ENCODE results near the gene CACHD1.
A peak's percentile ranks its signal among the peaks of the same experiment; 100 is the strongest.

The CACHD1 gene

GRCh38 chr1:64663668-64664067 is 193.7 kb downstream of the CACHD1 start:
- Mint-ChIP-seq H3K4me1 (no peaks in the 10 kb centered on the region), H3K9me3 (no peaks in the 10 kb centered on the region), H3K4me3 (no peak overlapping the region), H3K36me3 (ENCODE audit: low read depth) (no peaks in the 10 kb centered on the region), H3K27me3 (no peaks in the 10 kb centered on the region), H3K27ac (no peak overlapping the region)
- ATAC-seq (peak; percentile 40), DNase-seq (peak; percentile 6)

GRCh38 chr1:64664299-64664698 is 194.4 kb downstream of the CACHD1 start:
- Mint-ChIP-seq H3K4me1 (no peaks in the 10 kb centered on the region), H3K9me3 (no peaks in the 10 kb centered on the region), H3K36me3 (ENCODE audit: low read depth) (no peaks in the 10 kb centered on the region), H3K4me3 (no peak overlapping the region), H3K27me3 (no peaks in the 10 kb centered on the region), H3K27ac (no peak overlapping the region)
- no peak for ATAC-seq
- no peak for DNase-seq

- Mint-ChIP-seq H3K36me3 (ENCODE audit: low read depth) (no peaks in the 10 kb centered on the region), H3K4me3 (no peak overlapping the region), H3K4me1 (no peaks in the 10 kb centered on the region), H3K27ac (no peak overlapping the region), H3K27me3 (no peaks in the 10 kb centered on the region), H3K9me3 (no peaks in the 10 kb centered on the region)
- no peak for ATAC-seq
- no peak for DNase-seq
Measured at GRCh38 chr1:64669098-64669675, 199.3 kb downstream of the CACHD1 start.

GRCh38 chr1:64675718-64676345 is 205.9 kb downstream of the CACHD1 start:
- no peak overlapping the region for H3K4me3 Mint-ChIP-seq
- peaks cover 1% of the 10 kb centered on the region for H3K27me3 Mint-ChIP-seq
- no peak overlapping the region for H3K27ac Mint-ChIP-seq
- ATAC-seq, result no peak
- no peak for DNase-seq
- no peaks in the 10 kb centered on the region for H3K36me3 Mint-ChIP-seq (ENCODE audit: low read depth)
- no peaks in the 10 kb centered on the region for H3K4me1 Mint-ChIP-seq
- no peaks in the 10 kb centered on the region for H3K9me3 Mint-ChIP-seq

- H3K4me3 Mint-ChIP-seq, result no peak overlapping the region
- no peaks in the 10 kb centered on the region for H3K36me3 Mint-ChIP-seq (ENCODE audit: low read depth)
- ATAC-seq, result no peak
Measured at GRCh38 chr1:64676386-64676785, 206.5 kb downstream of the CACHD1 start.

GRCh38 chr1:64677532-64677931 is 207.6 kb downstream of the CACHD1 start:
- Mint-ChIP-seq H3K9me3 (no peaks in the 10 kb centered on the region), H3K27ac (no peak overlapping the region), H3K4me1 (no peaks in the 10 kb centered on the region), H3K4me3 (no peak overlapping the region), H3K36me3 (ENCODE audit: low read depth) (no peaks in the 10 kb centered on the region), H3K27me3 (peaks cover 1% of the 10 kb centered on the region)
- ATAC-seq, result no peak
- DNase-seq, result no peak

More at GRCh38 chr1:64676386-64676785, 206.5 kb downstream of the CACHD1 start:
- H3K9me3 Mint-ChIP-seq, result no peaks in the 10 kb centered on the region
- peaks cover 1% of the 10 kb centered on the region for H3K27me3 Mint-ChIP-seq
- no peak for DNase-seq
- H3K27ac Mint-ChIP-seq, result no peak overlapping the region
- H3K4me1 Mint-ChIP-seq, result no peaks in the 10 kb centered on the region

GRCh38 chr1:64678366-64678765 is 208.4 kb downstream of the CACHD1 start:
- no peak for DNase-seq
- peaks cover 1% of the 10 kb centered on the region for H3K27me3 Mint-ChIP-seq
- no peaks in the 10 kb centered on the region for H3K4me1 Mint-ChIP-seq
- no peak overlapping the region for H3K4me3 Mint-ChIP-seq
- no peaks in the 10 kb centered on the region for H3K36me3 Mint-ChIP-seq (ENCODE audit: low read depth)
- no peak for ATAC-seq
- no peaks in the 10 kb centered on the region for H3K9me3 Mint-ChIP-seq
- no peak overlapping the region for H3K27ac Mint-ChIP-seq

GRCh38 chr1:64679177-64679576 is 209.2 kb downstream of the CACHD1 start:
- no peak overlapping the region for H3K4me3 Mint-ChIP-seq
- H3K27ac Mint-ChIP-seq, result no peak overlapping the region
- ATAC-seq, result no peak
- H3K9me3 Mint-ChIP-seq, result no peaks in the 10 kb centered on the region
- no peaks in the 10 kb centered on the region for H3K36me3 Mint-ChIP-seq (ENCODE audit: low read depth)
- no peak for DNase-seq
- peaks cover 1% of the 10 kb centered on the region for H3K27me3 Mint-ChIP-seq
- H3K4me1 Mint-ChIP-seq, result no peaks in the 10 kb centered on the region

GRCh38 chr1:64680599-64680998 is 210.7 kb downstream of the CACHD1 start:
- ATAC-seq, result no peak
- H3K36me3 Mint-ChIP-seq (ENCODE audit: low read depth), result no peaks in the 10 kb centered on the region
- H3K4me1 Mint-ChIP-seq, result no peaks in the 10 kb centered on the region
- peaks cover 1% of the 10 kb centered on the region for H3K27me3 Mint-ChIP-seq
- no peak overlapping the region for H3K4me3 Mint-ChIP-seq
- H3K9me3 Mint-ChIP-seq, result no peaks in the 10 kb centered on the region
- H3K27ac Mint-ChIP-seq, result no peak overlapping the region
- DNase-seq, result no peak

- Mint-ChIP-seq H3K27ac (no peak overlapping the region), H3K4me3 (no peak overlapping the region), H3K9me3 (no peaks in the 10 kb centered on the region), H3K4me1 (no peaks in the 10 kb centered on the region), H3K27me3 (peaks cover 1% of the 10 kb centered on the region), H3K36me3 (ENCODE audit: low read depth) (no peaks in the 10 kb centered on the region)
- ATAC-seq, result no peak
- DNase-seq, result no peak
Measured at GRCh38 chr1:64681043-64681442, 211.1 kb downstream of the CACHD1 start.

GRCh38 chr1:64683419-64683818 is 213.5 kb downstream of the CACHD1 start:
- no peaks in the 10 kb centered on the region for H3K9me3 Mint-ChIP-seq
- no peaks in the 10 kb centered on the region for H3K27me3 Mint-ChIP-seq
- ATAC-seq, result no peak
- H3K36me3 Mint-ChIP-seq (ENCODE audit: low read depth), result no peaks in the 10 kb centered on the region
- DNase-seq, result no peak
- no peaks in the 10 kb centered on the region for H3K4me1 Mint-ChIP-seq
- no peak overlapping the region for H3K4me3 Mint-ChIP-seq
- H3K27ac Mint-ChIP-seq, result no peak overlapping the region

GRCh38 chr1:64685217-64685616 is 215.3 kb downstream of the CACHD1 start:
- Mint-ChIP-seq H3K9me3 (no peaks in the 10 kb centered on the region), H3K4me3 (no peak overlapping the region), H3K4me1 (no peaks in the 10 kb centered on the region), H3K36me3 (ENCODE audit: low read depth) (no peaks in the 10 kb centered on the region), H3K27ac (no peak overlapping the region), H3K27me3 (no peaks in the 10 kb centered on the region)
- no peak for DNase-seq
- ATAC-seq, result no peak

GRCh38 chr1:64685765-64686341 is 215.9 kb downstream of the CACHD1 start:
- Mint-ChIP-seq H3K4me1 (no peaks in the 10 kb centered on the region), H3K27me3 (no peaks in the 10 kb centered on the region), H3K9me3 (no peaks in the 10 kb centered on the region), H3K4me3 (no peak overlapping the region), H3K27ac (no peak overlapping the region), H3K36me3 (ENCODE audit: low read depth) (no peaks in the 10 kb centered on the region)
- no peak for DNase-seq
- ATAC-seq, result no peak

GRCh38 chr1:64686828-64687724 is 217.1 kb downstream of the CACHD1 start:
- Mint-ChIP-seq H3K36me3 (ENCODE audit: low read depth) (no peaks in the 10 kb centered on the region), H3K27ac (no peak overlapping the region), H3K4me1 (no peaks in the 10 kb centered on the region), H3K9me3 (no peaks in the 10 kb centered on the region), H3K27me3 (no peaks in the 10 kb centered on the region), H3K4me3 (no peak overlapping the region)
- peak; percentile 8 for DNase-seq
- peak; percentile 57 for ATAC-seq

Data from activated naive CD8-positive, alpha-beta T cell treated with anti-CD3 and anti-CD28 coated beads, Interleukin-2, amount 50 U/mL, for 24 hours (primary cell).